Kidney capillary endothelial cell (primary cell): ENCODE results near the gene ZSWIM5.
"Not testable (repeated sequence)": the region's sequence is repeated elsewhere in the genome, so short reads cannot be mapped to it uniquely, and the experiment has no call there.

Source experiments
- DNase-seq: peaks from one replicate; pipeline ENCODE4 v3.0.0-alpha.2; 2018; ENCODE audit warnings: low spot score

The ZSWIM5 gene

GRCh38 chr1:45093334-45093733, 113.1 kb downstream of the ZSWIM5 start:
- DNase-seq = no peak

GRCh38 chr1:45089711-45090110, 116.7 kb downstream of the ZSWIM5 start:
- DNase-seq = no peak

GRCh38 chr1:45084562-45084961, 121.8 kb downstream of the ZSWIM5 start:
- no peak for DNase-seq

DNA sequence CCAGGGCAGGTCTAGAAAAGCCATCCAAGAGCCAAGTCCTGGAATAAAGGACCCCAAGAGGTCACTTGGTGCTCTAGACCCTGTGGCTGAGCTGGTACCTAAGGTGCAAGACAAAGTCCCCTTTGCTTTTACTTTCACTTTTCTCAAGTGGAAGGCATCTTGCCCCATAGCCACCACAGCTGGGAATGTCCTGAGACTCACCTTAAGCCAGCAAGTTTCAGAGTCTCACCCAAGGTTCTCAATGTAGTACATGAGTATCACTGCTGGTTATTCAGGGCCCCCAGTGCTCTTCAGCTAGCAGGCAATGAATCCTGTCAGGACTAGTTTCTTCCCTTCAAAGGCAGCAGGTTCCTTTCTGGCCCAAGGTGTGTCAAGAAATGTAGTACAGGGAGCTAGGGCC, 126.9 kb downstream of the ZSWIM5 start:
- no peak for DNase-seq

- DNase-seq = not testable (repeated sequence)
Measured at GRCh38 chr1:45076959-45077358, 129.4 kb downstream of the ZSWIM5 start.

GRCh38 chr1:45071567-45071966, 134.8 kb downstream of the ZSWIM5 start:
- DNase-seq = no peak

DNA sequence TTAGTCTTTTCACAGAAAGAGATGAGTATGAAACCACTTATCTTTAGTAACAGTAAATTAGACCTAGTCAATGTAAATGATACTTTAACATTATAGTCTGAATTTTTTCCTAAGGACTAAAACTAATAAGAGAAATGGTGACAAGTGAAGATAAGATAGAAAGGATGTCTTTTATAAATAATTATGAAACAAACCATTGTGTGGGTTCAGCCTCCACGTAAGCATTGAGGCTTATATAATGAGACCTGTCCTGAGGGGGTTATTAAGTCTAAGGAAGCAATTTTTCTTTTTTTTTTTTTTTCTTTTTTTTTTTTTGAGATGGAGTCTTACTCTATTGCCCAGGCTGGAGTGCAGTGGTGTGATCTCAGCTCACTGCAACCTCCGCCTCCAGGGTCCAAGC, 138.6 kb downstream of the ZSWIM5 start:
- DNase-seq = no peak

GRCh38 chr1:45065083-45065482, 141.3 kb downstream of the ZSWIM5 start:
- no peak for DNase-seq

DNA sequence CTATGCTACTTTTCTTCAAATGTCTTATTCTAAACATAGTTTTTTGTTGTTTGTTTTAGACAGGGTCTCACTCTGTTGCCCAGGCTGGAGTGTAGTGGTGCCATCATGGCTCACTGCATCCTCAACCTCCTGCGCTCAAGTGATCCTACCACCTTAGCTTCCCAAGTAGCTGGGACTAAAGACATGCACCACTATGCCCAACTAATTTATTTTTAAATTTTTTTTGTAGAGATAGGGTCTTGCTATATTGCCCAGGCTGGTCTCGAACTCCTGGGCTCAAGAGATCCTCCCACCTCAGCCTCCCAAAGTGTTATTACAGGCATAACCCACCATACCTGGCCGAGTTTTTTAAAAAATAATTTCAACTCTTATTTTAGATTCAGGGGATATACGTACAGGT, 143.9 kb downstream of the ZSWIM5 start:
- DNase-seq = not testable (repeated sequence)

- no peak for DNase-seq
Measured at GRCh38 chr1:45059829-45060228, 146.6 kb downstream of the ZSWIM5 start.

GRCh38 chr1:45057542-45057941, 148.9 kb downstream of the ZSWIM5 start:
- DNase-seq = no peak

DNA sequence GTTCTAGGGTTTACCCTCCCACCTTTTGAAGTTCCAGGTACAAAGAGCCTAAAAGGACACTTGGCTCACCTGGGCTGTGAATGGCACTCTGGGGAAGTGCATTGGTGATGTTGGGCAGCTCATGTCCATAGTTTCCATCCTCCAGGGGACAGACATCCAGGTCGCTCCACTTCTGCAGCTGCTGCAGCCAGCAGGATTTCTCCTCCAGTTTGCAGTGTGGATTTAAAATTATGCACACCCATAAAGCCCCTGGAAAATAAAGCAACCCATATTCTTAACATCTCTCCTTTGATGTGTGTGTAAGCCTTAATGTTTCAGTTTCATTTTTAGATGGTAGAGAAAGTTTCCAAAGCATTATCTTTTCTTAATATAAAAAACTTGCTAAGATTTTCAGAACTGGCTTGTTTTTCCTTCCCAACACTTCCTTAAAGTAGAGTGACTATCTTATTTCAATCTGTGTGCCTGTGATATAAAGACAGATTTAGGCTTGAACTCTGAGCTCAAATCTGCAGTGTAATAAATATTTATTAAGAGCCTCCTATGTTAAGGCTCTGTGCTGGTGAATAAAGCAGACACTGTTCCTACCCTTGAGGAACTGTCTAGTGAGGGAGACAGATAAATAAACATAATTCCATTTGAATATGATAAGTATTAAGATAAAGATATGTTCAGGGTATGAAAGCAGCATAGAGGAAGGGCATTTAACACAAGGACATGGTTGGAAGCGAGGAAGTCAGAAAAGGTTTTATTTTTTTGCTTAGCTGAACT, 155.2 kb downstream of the ZSWIM5 start:
- DNase-seq = no peak

DNA sequence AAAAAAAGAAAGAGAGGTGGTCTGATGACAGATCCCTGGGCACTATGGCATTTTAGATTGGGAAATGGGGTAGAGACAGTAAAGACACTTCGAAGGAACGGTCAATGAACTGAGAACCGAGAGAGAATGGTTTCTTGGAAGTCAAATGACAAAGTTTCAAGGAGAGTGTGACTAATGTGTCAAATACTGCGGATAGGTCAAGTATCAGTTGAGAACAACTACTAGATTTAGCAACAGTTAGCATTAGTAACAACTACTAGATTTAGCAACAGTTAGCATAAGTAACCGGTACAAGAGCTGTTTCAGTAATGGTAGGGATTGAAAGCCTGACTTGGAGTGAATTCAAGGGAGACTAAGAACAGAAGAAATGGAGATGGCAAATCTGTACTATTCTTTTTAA, 159.4 kb downstream of the ZSWIM5 start:
- no peak for DNase-seq

DNA sequence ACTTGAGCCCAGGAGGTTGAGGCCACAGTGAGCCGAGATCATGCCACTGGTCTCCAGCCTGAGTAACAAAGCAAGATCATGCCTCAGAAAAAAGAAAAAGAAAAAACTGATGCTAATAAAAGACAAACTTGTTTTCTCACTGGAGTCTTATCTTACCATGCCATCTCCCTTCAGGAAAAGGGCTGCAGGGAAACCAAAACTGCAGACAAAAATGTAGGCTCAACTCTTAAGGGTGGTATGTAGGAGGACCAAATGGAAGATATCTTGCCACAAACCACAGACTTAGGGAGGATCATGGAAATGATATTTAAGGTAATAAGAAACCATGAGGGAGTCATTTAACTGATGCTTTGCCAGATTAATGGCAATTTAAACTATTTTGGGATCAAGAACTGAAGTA, 161.5 kb downstream of the ZSWIM5 start:
- no peak for DNase-seq

GRCh38 chr1:45043094-45043493, 163.3 kb downstream of the ZSWIM5 start:
- DNase-seq = no peak

DNA sequence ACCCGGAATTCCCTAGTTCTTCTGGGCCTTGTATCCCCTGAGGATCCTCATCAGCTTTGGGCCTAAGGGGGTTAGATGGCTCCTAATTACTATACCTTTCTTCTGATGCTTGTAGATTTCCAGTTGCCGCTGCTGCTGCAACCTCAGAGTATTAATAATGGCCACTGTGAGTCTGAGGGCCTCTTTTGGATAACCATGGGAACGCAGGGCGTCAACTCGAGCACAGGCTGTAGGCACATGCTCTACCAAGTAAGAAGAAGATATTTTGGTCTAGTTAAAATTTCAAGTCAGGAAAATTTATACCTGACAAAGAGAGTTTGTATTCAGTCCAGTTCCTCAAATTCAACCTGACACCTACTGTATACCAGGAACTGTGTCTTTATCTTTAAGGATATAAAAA, 166.1 kb downstream of the ZSWIM5 start:
- no peak for DNase-seq

GRCh38 chr1:45038661-45039364, 167.6 kb downstream of the ZSWIM5 start:
- no peak for DNase-seq

DNA sequence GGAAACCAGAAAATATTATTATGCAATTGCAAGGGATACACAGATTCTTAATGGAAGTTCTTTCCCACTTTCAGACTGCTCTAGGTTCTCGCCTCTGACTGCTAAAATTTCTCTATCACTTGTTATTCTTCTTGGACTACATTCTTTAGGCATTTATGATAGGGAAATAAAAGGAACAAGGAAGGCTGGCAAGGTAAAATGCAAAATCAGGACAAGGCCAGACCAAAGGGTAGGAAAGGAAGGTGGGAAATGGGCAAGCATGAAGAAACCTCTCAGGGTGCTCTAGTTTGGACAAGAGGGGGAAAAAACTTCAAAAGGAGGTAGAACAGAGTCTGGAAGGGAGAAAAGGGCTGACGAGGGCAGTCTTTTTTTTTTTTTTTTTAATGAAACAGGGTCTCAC, 168.2 kb downstream of the ZSWIM5 start:
- no peak for DNase-seq

DNA sequence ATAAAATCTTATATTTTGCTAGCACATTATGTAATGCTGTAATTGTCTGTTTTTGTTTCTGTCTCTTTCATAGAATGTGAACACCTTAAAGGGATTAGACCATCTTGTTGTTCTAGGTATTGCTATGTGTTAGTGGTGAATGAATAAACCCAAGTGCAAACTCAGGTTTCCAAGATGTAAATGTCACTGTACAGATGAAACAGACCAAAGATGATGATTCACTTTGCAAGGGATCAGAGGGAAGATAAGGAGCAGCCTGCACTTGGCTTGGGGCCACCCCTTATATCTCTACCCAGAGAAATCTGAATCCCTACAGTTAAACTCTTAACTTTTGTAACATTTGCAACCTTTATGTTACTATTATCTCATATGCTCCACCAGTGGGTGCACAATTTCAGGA, 168.9 kb downstream of the ZSWIM5 start:
- DNase-seq = no peak

GRCh38 chr1:45035631-45036301, 170.6 kb downstream of the ZSWIM5 start:
- no peak for DNase-seq

DNA sequence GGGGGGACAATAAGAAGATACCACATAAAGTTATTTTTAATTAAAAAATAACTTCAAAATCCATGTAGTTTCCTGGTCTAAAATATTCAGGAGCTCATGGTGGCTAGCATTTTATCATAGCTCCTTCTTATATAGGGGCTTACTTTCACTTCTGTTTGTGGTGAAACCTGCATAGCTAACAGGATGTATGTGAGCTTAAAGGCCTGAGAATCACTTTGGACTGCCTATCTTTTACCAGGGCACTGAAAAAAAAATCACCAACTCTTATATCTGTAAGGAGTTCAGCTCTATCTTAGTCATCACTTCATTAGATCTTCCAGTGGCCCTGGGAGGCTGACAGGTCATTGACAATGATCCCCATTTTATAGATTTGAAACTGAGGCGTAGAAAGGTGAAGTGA, 173.0 kb downstream of the ZSWIM5 start:
- DNase-seq = no peak

DNA sequence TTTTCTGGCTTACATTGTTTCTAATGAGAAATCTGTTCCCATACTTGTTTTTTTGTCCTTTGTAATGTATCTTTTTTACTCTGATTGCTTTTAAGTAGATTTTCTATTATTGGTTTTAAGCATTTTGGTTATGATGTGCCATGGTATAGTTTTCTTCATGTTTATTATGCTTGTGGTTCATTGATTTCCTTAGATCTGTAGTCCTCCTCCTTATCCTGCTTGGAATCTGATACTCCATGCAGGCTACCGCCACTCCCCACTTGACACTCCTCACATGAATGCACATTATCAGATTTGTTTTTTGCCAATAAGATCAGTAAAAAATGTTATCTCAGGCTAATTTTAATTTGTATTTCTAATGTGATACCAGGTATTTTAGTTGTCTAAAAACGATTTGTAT, 173.6 kb downstream of the ZSWIM5 start:
- no peak for DNase-seq

DNA sequence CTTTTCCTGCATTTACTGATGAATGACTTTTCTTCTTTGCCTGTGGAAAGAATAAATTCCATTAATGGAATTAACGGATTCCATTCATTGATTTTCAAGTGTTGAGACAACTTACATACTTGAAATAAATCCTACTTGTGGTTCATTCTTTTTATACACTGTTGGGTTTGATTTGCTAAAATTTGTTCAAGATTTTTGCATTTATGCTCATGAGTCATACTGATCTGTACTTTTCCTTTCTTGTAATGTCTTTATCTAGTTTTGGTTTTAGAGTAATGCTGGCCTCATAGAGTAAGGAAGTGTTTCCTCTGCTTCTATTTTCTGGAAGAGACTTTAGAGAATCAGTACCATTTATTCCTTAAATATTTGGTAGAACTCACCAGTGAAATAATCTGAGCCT, 180.0 kb downstream of the ZSWIM5 start:
- no peak for DNase-seq
